HG03060 (cell line): Measurements from ENCODE around the gene POTED.
"Not testable (repeated sequence)": the region's sequence is repeated elsewhere in the genome, so short reads cannot be mapped to it uniquely, and the experiment has no call there.

ENCODE experiments used
- ATAC-seq: cut with Tn5 transposase; IDR thresholded peaks from one replicate; pipeline ENCODE4 v1.9.1; 2021; ENCODE audit warnings: low read depth, moderate number of reproducible peaks; ENCODE audit not compliant: unreplicated experiment

Gene POTED

DNA sequence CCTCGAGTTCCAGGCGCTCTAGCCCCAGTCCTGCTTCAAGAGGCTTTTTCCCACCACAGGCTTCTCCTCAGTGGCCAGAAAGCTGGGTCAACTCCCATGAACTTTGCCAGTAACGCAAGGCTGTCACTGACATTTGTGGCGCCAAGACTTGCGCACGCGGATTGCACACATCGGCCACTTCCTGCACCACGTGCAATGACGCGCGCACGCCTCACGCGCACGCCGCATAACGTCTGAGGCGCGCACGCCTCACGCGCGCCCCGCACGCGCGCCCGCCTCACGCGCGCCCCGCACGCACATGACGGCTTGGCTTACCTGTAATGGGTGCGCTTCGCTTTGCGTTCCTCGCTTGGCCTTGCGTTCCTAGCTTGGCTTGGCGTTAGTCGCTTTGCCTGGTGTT is at the start of gene POTED:
Gene POTED, plus strand, starts transcription at position 301 of the 400 bp plus-strand sequence. CDS start 452 bp downstream, outside the sequence.
- not testable (repeated sequence) for ATAC-seq

- not testable (repeated sequence) for ATAC-seq
Observed at GRCh38 chr21:13650101-13650500, 40.5 kb downstream of the POTED start.

DNA sequence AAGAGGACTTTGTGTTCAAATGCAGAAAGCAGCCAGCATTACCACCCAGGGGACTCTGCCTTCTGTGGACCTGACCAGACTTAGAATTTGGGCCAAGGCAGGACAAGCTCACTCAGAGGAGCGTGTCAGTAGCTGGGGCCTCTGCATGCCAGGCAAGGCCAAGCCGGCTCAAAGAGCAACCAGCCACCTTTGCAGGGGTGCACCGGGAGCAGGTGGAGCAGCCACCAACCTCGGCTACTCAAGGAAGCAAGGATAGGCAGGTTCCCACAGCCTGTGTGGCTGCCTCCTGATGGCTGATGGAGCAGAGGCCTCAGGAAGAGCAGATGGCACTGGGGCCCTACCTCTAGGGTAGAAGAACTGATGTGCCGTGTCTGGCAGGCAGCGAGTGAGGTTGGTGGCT is 42.2 kb downstream of the POTED start:
- ATAC-seq: not testable (repeated sequence)
